ENCODE data around the gene FTL. TPM values are rescaled to one million over a fixed set of nuclear protein-coding genes. Genes with fewer than 3 reads are reported as not detected.
A peak's percentile ranks its signal among the peaks of the same experiment; 100 is the strongest.

FTL gene
- total and polyA plus RNA-seq, 12 donors, result 450 to 3,518 (median 747) TPM

DNA sequence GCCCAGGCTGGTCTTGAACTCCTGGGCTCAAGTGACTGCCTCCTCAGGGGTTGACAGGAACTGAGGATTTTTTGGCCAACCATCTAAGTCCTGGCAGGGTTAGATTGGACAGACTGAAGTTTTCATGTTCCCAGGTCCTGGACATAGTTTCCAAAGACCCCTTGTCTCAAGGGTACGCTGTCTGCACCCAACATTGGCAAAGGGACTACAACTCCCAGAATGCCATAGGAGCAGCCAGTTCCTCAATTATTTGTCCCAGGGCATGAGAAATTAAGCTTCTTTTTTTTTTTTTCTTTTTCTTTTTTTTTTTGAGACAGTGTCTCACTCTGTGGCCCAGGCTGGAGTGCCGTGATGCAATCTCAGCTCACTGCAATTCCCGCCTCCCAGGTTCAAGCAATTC lies 21.1 kb downstream of the FTL start:
- Histone ChIP-seq H3K4me1 (peaks cover 8 to 37% (median 17%) of the 10 kb centered on the region in 9 donors), H3K4me3 (no peak overlapping the region), H3K36me3 (peaks cover 0 to 98% (median 56%) of the 10 kb centered on the region in 9 donors), H3K27ac (peak overlapping the region in 3 of 10 donors; percentile 0 to 11 (median 9)), H3K9me3 (no peaks in the 10 kb centered on the region), H3K27me3 (no peaks in the 10 kb centered on the region)
- ATAC-seq (no peak), DNase-seq (no peak)
- intact Hi-C loops (cut with DNase I), result no loop called here
- 92 to 97% methylated on average over 3 of the region's 3 CpGs for WGBS, 2 donors
- TF ChIP-seq, protein P1, sequence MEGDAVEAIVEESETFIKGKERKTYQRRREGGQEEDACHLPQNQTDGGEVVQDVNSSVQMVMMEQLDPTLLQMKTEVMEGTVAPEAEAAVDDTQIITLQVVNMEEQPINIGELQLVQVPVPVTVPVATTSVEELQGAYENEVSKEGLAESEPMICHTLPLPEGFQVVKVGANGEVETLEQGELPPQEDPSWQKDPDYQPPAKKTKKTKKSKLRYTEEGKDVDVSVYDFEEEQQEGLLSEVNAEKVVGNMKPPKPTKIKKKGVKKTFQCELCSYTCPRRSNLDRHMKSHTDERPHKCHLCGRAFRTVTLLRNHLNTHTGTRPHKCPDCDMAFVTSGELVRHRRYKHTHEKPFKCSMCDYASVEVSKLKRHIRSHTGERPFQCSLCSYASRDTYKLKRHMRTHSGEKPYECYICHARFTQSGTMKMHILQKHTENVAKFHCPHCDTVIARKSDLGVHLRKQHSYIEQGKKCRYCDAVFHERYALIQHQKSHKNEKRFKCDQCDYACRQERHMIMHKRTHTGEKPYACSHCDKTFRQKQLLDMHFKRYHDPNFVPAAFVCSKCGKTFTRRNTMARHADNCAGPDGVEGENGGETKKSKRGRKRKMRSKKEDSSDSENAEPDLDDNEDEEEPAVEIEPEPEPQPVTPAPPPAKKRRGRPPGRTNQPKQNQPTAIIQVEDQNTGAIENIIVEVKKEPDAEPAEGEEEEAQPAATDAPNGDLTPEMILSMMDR (IDR thresholded peaks at IDR 0.05), result no peak

DNA sequence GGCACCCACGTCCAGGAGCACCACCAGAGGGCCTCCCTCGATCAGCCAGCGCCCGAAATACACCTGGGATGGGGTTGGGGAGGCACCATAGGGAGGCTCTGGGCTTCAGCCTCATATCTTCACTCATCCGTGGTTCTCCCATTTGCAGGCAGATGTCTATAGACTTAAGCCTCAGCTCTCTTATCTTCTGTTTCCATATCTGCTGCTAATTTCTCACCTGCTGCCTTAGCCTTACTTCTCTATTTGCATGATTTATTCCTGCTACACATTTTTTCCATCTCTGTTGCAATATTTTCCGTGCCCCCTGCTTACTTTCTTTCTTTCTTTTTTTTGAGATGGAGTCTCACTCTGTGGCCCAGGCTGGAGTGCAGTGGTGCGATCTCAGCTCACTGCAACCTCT lies 22.2 kb downstream of the FTL start:
- no peaks in the 10 kb centered on the region for H3K9me3 ChIP-seq
- WGBS, 2 donors, result 88% methylated on average over 7 of the region's 7 CpGs
- DNase-seq, result no peak
- no peak overlapping the region for H3K4me3 ChIP-seq
- H3K27ac ChIP-seq, result no peak overlapping the region
- H3K36me3 ChIP-seq, result peaks cover 0 to 87% (median 46%) of the 10 kb centered on the region in 9 donors
- TF ChIP-seq, protein P1 (IDR thresholded peaks at IDR 0.05), result no peak
- no peak for ATAC-seq
- peaks cover 9 to 47% (median 28%) of the 10 kb centered on the region in 9 donors for H3K4me1 ChIP-seq
- no peaks in the 10 kb centered on the region for H3K27me3 ChIP-seq
- intact Hi-C loops (cut with DNase I), result no loop called here

- DNase-seq, result no peak
- Histone ChIP-seq H3K4me1 (peaks cover 9 to 47% (median 30%) of the 10 kb centered on the region in 9 donors), H3K9me3 (no peaks in the 10 kb centered on the region), H3K27me3 (no peaks in the 10 kb centered on the region), H3K4me3 (no peak overlapping the region), H3K36me3 (peaks cover 0 to 77% (median 46%) of the 10 kb centered on the region in 9 donors), H3K27ac (peak overlapping the region in 3 of 10 donors; percentile 36 to 96 (median 90))
- intact Hi-C loops (cut with DNase I), result no loop called here
- no peak for ATAC-seq
- 88 to 95% methylated on average over 7 of the region's 7 CpGs for WGBS, 2 donors
- TF ChIP-seq, protein P1 (IDR thresholded peaks at IDR 0.05), result no peak
Measured at GRCh38 chr19:48988286-48988685, 23.2 kb downstream of the FTL start.

GRCh38 chr19:48988860-48989259 lies 23.8 kb downstream of the FTL start:
- ATAC-seq, result no peak
- intact Hi-C loops (cut with DNase I), result no loop called here
- Histone ChIP-seq H3K27me3 (no peaks in the 10 kb centered on the region), H3K9me3 (no peaks in the 10 kb centered on the region), H3K4me3 (no peak overlapping the region), H3K4me1 (peaks cover 9 to 42% (median 30%) of the 10 kb centered on the region in 9 donors), H3K27ac (peak overlapping the region in 5 of 10 donors; percentile 90 to 98 (median 96)), H3K36me3 (peaks cover 0 to 71% (median 42%) of the 10 kb centered on the region in 9 donors)
- DNase-seq, result no peak
- TF ChIP-seq, protein P1 (IDR thresholded peaks at IDR 0.05), result no peak
- 91 to 95% methylated on average over 9 of the region's 9 CpGs for WGBS, 2 donors
